Articular chondrocyte of knee joint (primary cell): ENCODE measurements around the gene SERINC5. TPM values are rescaled to one million over a fixed set of nuclear protein-coding genes. Genes with fewer than 3 reads are reported as not detected.

ENCODE experiments used
- total RNA-seq: library from RNA; depleted of rRNA; stranded (reverse); fragments of >200 nt; gene quantifications from 2 replicates; pipeline ENCODE4 v1.2.3, GENCODE V29; 2012

Gene SERINC5
- total RNA-seq, result 23.1 and 25.1 TPM in 2 replicates

GRCh38 chr5:80255811-80256712 lies at the start of gene SERINC5:
SERINC5 (minus strand) TSS chr5:80256048; CDS start chr5:80255922, 126 bp downstream.

Other genes with a start within 250 kb of the SERINC5 start
- 1.0 and 2.3 TPM in 2 replicates for gene THBS4, start 220.7 kb downstream of the SERINC5 start, total RNA-seq
- not detected in 2 replicates for gene SPZ1, start 64.0 kb upstream of the SERINC5 start, total RNA-seq
- gene ZFYVE16, start 152.0 kb upstream of the SERINC5 start, total RNA-seq, result 42.8 and 48.5 TPM in 2 replicates
- 13.7 and 14.6 TPM in 2 replicates for gene FAM151B, start 232.1 kb upstream of the SERINC5 start, total RNA-seq